ENCODE results near the gene SERINC5.

SERINC5 gene

GRCh38 chr5:80240368-80240986, 15.4 kb downstream of the SERINC5 start:
- no peak overlapping the region for H3K27ac ChIP-seq (ENCODE audit: low read length)
- no CpG with 5 or more reads among the region's 8 CpGs for WGBS (ENCODE audit: insufficient coverage, insufficient read length)
- H3K27me3 ChIP-seq (ENCODE audit: control insufficient read depth, insufficient read depth, low read length), result no peaks in the 10 kb centered on the region
- no peak overlapping the region for H3K4me3 ChIP-seq (ENCODE audit: low read length)
- H3K9me3 ChIP-seq (ENCODE audit: control insufficient read depth, insufficient read depth, low read length), result no peaks in the 10 kb centered on the region; the same call in 1 of the 2 replicates
- H3K4me1 ChIP-seq (ENCODE audit: control insufficient read depth, insufficient read depth, low read length), result peaks cover 2% of the 10 kb centered on the region; the same call in 1 of the 2 replicates
- DNase-seq (ENCODE audit: low read depth, low spot score), result no peak
- H3K36me3 ChIP-seq (ENCODE audit: control insufficient read depth, insufficient read depth, low read length), result peaks cover 6% of the 10 kb centered on the region; the same call in 1 of the 2 replicates

GRCh38 chr5:80239680-80240367, 16.0 kb downstream of the SERINC5 start:
- no peak overlapping the region for H3K4me3 ChIP-seq (ENCODE audit: low read length)
- H3K9me3 ChIP-seq (ENCODE audit: control insufficient read depth, insufficient read depth, low read length), result no peaks in the 10 kb centered on the region; the same call in 1 of the 2 replicates
- no peaks in the 10 kb centered on the region; the same call in 1 of the 2 replicates for H3K4me1 ChIP-seq (ENCODE audit: control insufficient read depth, insufficient read depth, low read length)
- H3K27me3 ChIP-seq (ENCODE audit: control insufficient read depth, insufficient read depth, low read length), result no peaks in the 10 kb centered on the region
- no peak overlapping the region for H3K27ac ChIP-seq (ENCODE audit: low read length)
- WGBS (ENCODE audit: insufficient coverage, insufficient read length), result no CpG with 5 or more reads among the region's 4 CpGs
- H3K36me3 ChIP-seq (ENCODE audit: control insufficient read depth, insufficient read depth, low read length), result peaks cover 6% of the 10 kb centered on the region; the same call in 1 of the 2 replicates
- no peak for DNase-seq (ENCODE audit: low read depth, low spot score)

GRCh38 chr5:80238778-80239679, 16.8 kb downstream of the SERINC5 start:
- no peaks in the 10 kb centered on the region; the same call in 1 of the 2 replicates for H3K4me1 ChIP-seq (ENCODE audit: control insufficient read depth, insufficient read depth, low read length)
- DNase-seq (ENCODE audit: low read depth, low spot score), result no peak
- WGBS (ENCODE audit: insufficient coverage, insufficient read length), result no CpG with 5 or more reads among the region's 8 CpGs
- H3K4me3 ChIP-seq (ENCODE audit: low read length), result no peak overlapping the region
- H3K36me3 ChIP-seq (ENCODE audit: control insufficient read depth, insufficient read depth, low read length), result peaks cover 6% of the 10 kb centered on the region; the same call in 1 of the 2 replicates
- H3K9me3 ChIP-seq (ENCODE audit: control insufficient read depth, insufficient read depth, low read length), result no peaks in the 10 kb centered on the region; the same call in 1 of the 2 replicates
- no peaks in the 10 kb centered on the region for H3K27me3 ChIP-seq (ENCODE audit: control insufficient read depth, insufficient read depth, low read length)
- H3K27ac ChIP-seq (ENCODE audit: low read length), result no peak overlapping the region

- Histone ChIP-seq H3K4me3 (ENCODE audit: low read length) (no peak overlapping the region), H3K27me3 (ENCODE audit: control insufficient read depth, insufficient read depth, low read length) (no peaks in the 10 kb centered on the region), H3K9me3 (ENCODE audit: control insufficient read depth, insufficient read depth, low read length) (no peaks in the 10 kb centered on the region; the same call in 1 of the 2 replicates), H3K36me3 (ENCODE audit: control insufficient read depth, insufficient read depth, low read length) (peaks cover 6% of the 10 kb centered on the region; the same call in 1 of the 2 replicates), H3K4me1 (ENCODE audit: control insufficient read depth, insufficient read depth, low read length) (no peaks in the 10 kb centered on the region; the same call in 1 of the 2 replicates), H3K27ac (ENCODE audit: low read length) (no peak overlapping the region)
- no CpG with 5 or more reads among the region's 7 CpGs for WGBS (ENCODE audit: insufficient coverage, insufficient read length)
- no peak for DNase-seq (ENCODE audit: low read depth, low spot score)
Observed at GRCh38 chr5:80238097-80238496, 17.8 kb downstream of the SERINC5 start.

GRCh38 chr5:80237243-80237642, 18.6 kb downstream of the SERINC5 start:
- no peaks in the 10 kb centered on the region for H3K27me3 ChIP-seq (ENCODE audit: control insufficient read depth, insufficient read depth, low read length)
- H3K27ac ChIP-seq (ENCODE audit: low read length), result no peak overlapping the region
- H3K9me3 ChIP-seq (ENCODE audit: control insufficient read depth, insufficient read depth, low read length), result no peaks in the 10 kb centered on the region; the same call in 1 of the 2 replicates
- H3K4me3 ChIP-seq (ENCODE audit: low read length), result no peak overlapping the region
- H3K4me1 ChIP-seq (ENCODE audit: control insufficient read depth, insufficient read depth, low read length), result no peaks in the 10 kb centered on the region; the same call in 1 of the 2 replicates
- no peak for DNase-seq (ENCODE audit: low read depth, low spot score)
- H3K36me3 ChIP-seq (ENCODE audit: control insufficient read depth, insufficient read depth, low read length), result 0 out of 2 replicates have a peak, but pooled peaks cover 2% of the 10 kb centered on the region
- no CpG with 5 or more reads among the region's 5 CpGs for WGBS (ENCODE audit: insufficient coverage, insufficient read length)

- no peaks in the 10 kb centered on the region for H3K27me3 ChIP-seq (ENCODE audit: control insufficient read depth, insufficient read depth, low read length)
- no peak for DNase-seq (ENCODE audit: low read depth, low spot score)
- no peak overlapping the region for H3K4me3 ChIP-seq (ENCODE audit: low read length)
- no CpG with 5 or more reads among the region's 5 CpGs for WGBS (ENCODE audit: insufficient coverage, insufficient read length)
- H3K36me3 ChIP-seq (ENCODE audit: control insufficient read depth, insufficient read depth, low read length), result no peaks in the 10 kb centered on the region
- no peaks in the 10 kb centered on the region for H3K9me3 ChIP-seq (ENCODE audit: control insufficient read depth, insufficient read depth, low read length)
- H3K4me1 ChIP-seq (ENCODE audit: control insufficient read depth, insufficient read depth, low read length), result no peaks in the 10 kb centered on the region
- H3K27ac ChIP-seq (ENCODE audit: low read length), result no peak overlapping the region
Observed at GRCh38 chr5:80234116-80234948, 21.5 kb downstream of the SERINC5 start.

GRCh38 chr5:80231693-80232092, 24.2 kb downstream of the SERINC5 start:
- no CpG with 5 or more reads among the region's 1 CpG for WGBS (ENCODE audit: insufficient coverage, insufficient read length)

DNA sequence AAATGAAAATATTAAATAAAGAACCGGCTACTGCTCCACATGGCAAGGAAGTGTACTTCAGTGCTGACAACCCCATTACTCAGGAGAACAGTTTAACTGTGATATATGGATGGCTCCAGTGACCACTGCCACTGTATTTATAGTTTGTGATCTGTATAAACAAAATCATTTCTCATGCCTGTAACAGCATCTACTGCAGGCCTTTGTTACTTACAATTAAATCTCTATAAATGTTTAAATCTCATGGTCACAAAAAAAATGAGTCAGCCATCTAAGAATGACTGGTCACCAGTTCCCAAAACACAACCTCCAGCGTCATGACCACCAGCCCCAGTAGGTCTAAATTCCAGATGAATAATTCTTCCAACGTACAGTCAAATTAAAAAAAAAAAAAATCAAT, 24.6 kb downstream of the SERINC5 start:
- WGBS (ENCODE audit: insufficient coverage, insufficient read length), result no CpG with 5 or more reads among the region's 3 CpGs
- Histone ChIP-seq H3K4me3 (ENCODE audit: low read length) (no peak overlapping the region), H3K36me3 (ENCODE audit: control insufficient read depth, insufficient read depth, low read length) (no peaks in the 10 kb centered on the region), H3K27me3 (ENCODE audit: control insufficient read depth, insufficient read depth, low read length) (no peaks in the 10 kb centered on the region), H3K27ac (ENCODE audit: low read length) (no peak overlapping the region), H3K9me3 (ENCODE audit: control insufficient read depth, insufficient read depth, low read length) (no peaks in the 10 kb centered on the region), H3K4me1 (ENCODE audit: control insufficient read depth, insufficient read depth, low read length) (no peaks in the 10 kb centered on the region; the same call in 1 of the 2 replicates)
- DNase-seq (ENCODE audit: low read depth, low spot score), result no peak

More at GRCh38 chr5:80231693-80232092, 24.2 kb downstream of the SERINC5 start:
- H3K4me3 ChIP-seq (ENCODE audit: low read length), result no peak overlapping the region
- H3K4me1 ChIP-seq (ENCODE audit: control insufficient read depth, insufficient read depth, low read length), result no peaks in the 10 kb centered on the region
- H3K27ac ChIP-seq (ENCODE audit: low read length), result no peak overlapping the region
- no peaks in the 10 kb centered on the region for H3K27me3 ChIP-seq (ENCODE audit: control insufficient read depth, insufficient read depth, low read length)
- DNase-seq (ENCODE audit: low read depth, low spot score), result no peak
- no peaks in the 10 kb centered on the region for H3K9me3 ChIP-seq (ENCODE audit: control insufficient read depth, insufficient read depth, low read length)
- no peaks in the 10 kb centered on the region for H3K36me3 ChIP-seq (ENCODE audit: control insufficient read depth, insufficient read depth, low read length)

GRCh38 chr5:80230269-80230992, 25.4 kb downstream of the SERINC5 start:
- DNase-seq (ENCODE audit: low read depth, low spot score), result no peak
- Histone ChIP-seq H3K9me3 (ENCODE audit: control insufficient read depth, insufficient read depth, low read length) (no peaks in the 10 kb centered on the region), H3K4me1 (ENCODE audit: control insufficient read depth, insufficient read depth, low read length) (no peaks in the 10 kb centered on the region; the same call in 1 of the 2 replicates), H3K4me3 (ENCODE audit: low read length) (no peak overlapping the region), H3K27me3 (ENCODE audit: control insufficient read depth, insufficient read depth, low read length) (no peaks in the 10 kb centered on the region), H3K36me3 (ENCODE audit: control insufficient read depth, insufficient read depth, low read length) (no peaks in the 10 kb centered on the region), H3K27ac (ENCODE audit: low read length) (no peak overlapping the region)
- no CpG with 5 or more reads among the region's 7 CpGs for WGBS (ENCODE audit: insufficient coverage, insufficient read length)
